SU-DHL-6 (cell line): ENCODE measurements around the gene ALG3.

Experiments
- H2AFZ ChIP-seq: fragments of 200-600 bp; sonication (generic); 2 replicates; pipeline ENCODE4 v1.6.1; 2014; ENCODE audit warnings: low read depth, mild to moderate bottlenecking, moderate library complexity, mixed read lengths, antibody characterized with exemption, low read length; ENCODE audit not compliant: severe bottlenecking
- H3F3A ChIP-seq: fragments of 200-600 bp; shearing (Covaris generic); 2 replicates; pipeline ENCODE4 v1.6.0; 2016; ENCODE audit warnings: antibody characterized with exemption, mild to moderate bottlenecking; ENCODE audit not compliant: insufficient read depth
- H3K27ac ChIP-seq: fragments of 200-600 bp; sonication (generic); 2 replicates; pipeline ENCODE4 v1.5.1; 2016; ENCODE audit warnings: low read depth, mild to moderate bottlenecking, low read length, moderate library complexity, mixed read lengths
- H3K27me3 ChIP-seq: fragments of 200-600 bp; sonication (generic), shearing (Covaris generic); 2 replicates; pipeline ENCODE4 v1.6.0; 2014; ENCODE audit warnings: mild to moderate bottlenecking, low read length
- H3K36me3 ChIP-seq: fragments of 200-600 bp; sonication (generic); 2 replicates; pipeline ENCODE4 v1.6.1; 2014; ENCODE audit warnings: mild to moderate bottlenecking, low read length, mixed read lengths
- H3K4me2 ChIP-seq: fragments of 300-600, 200-600 bp; shearing (Covaris generic), sonication (generic); 2 replicates; pipeline ENCODE4 v1.6.0; 2014; ENCODE audit warnings: low read length, low read depth, mild to moderate bottlenecking; ENCODE audit not compliant: poor library complexity, severe bottlenecking
- H3K4me3 ChIP-seq: fragments of 200-600 bp; sonication (generic); 2 replicates; pipeline ENCODE4 v1.5.1; 2014; ENCODE audit warnings: antibody characterized with exemption, low read length, mild to moderate bottlenecking, mixed read lengths; ENCODE audit not compliant: insufficient read depth, poor library complexity, severe bottlenecking
- H3K79me2 ChIP-seq: fragments of 200-600 bp; sonication (generic); 2 replicates; pipeline ENCODE4 v1.6.1; 2014; ENCODE audit warnings: mild to moderate bottlenecking, low read length, moderate library complexity; ENCODE audit not compliant: insufficient read depth
- H3K9ac ChIP-seq: fragments of 200-600 bp; sonication (generic); 2 replicates; pipeline ENCODE4 v1.7.0; 2014; ENCODE audit warnings: mild to moderate bottlenecking, low read length
- H3K9me2 ChIP-seq: fragments of 200-600 bp; sonication (generic); replicated peaks from 2 replicates; pipeline ENCODE4 v1.6.1; 2014; ENCODE audit warnings: low read length; ENCODE audit not compliant: insufficient read depth
- H3K9me3 ChIP-seq: fragments of 200-600 bp; sonication (generic); 2 replicates; pipeline ENCODE4 v1.6.1; 2014; ENCODE audit warnings: low read length, mixed read lengths; ENCODE audit not compliant: insufficient read depth
- H4K20me1 ChIP-seq: fragments of 200-600 bp; sonication (generic); 2 replicates; pipeline ENCODE4 v1.6.1; 2014; ENCODE audit warnings: low read depth, mild to moderate bottlenecking, antibody characterized with exemption, low read length, moderate library complexity, mixed read lengths
- EZH2phosphoT487 ChIP-seq: fragments of 200-600 bp; sonication (generic), shearing (Covaris generic); conservative IDR thresholded peaks from 2 replicates; pipeline ENCODE4 v1.6.1; 2018; ENCODE audit warnings: mild to moderate bottlenecking, antibody characterized with exemption, low read length, moderate library complexity, mixed read lengths
- TF ChIP-seq, protein P1 (sequence below): fragments of 200-600 bp; sonication (generic); IDR thresholded peaks from one replicate; pipeline ENCODE4 v1.5.1; 2017; ENCODE audit warnings: antibody characterized with exemption, mild to moderate bottlenecking, low read length, moderate library complexity; ENCODE audit not compliant: insufficient read depth, poor library complexity, severe bottlenecking

The ALG3 gene

DNA sequence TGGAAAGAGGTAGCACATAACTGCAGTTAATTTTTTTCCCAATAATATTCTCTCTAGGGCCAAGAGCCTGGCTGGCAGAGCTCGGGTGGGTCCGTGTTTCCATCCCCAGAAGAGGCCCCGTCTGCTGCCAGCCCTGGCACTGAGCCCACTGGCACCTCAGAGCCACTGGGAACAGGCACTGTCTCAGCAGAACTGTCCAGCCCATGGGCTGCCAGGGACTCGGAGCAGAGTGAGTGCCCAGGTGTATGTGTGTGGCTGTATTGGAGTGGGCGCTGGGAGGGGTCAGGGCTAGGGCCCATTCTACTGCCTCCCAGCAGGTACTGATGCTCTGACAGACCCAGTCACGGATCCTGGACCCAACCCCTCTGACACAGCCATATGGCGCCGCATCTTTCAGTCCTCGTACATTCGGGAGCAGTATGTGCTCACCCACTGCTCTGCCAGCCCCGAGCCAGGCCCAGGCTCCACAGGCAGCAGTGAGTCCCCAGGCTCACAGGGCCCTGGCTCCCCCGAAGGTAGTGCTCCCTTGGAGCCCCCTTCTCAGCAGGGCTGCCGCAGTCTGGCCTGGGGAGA lies 10.4 kb downstream of the ALG3 start:
- no peaks in the 10 kb centered on the region for H3K79me2 ChIP-seq
- no peak overlapping the region for H3K4me2 ChIP-seq
- H3K36me3 ChIP-seq, result no peaks in the 10 kb centered on the region
- no peak for TF ChIP-seq EZH2phosphoT487
- TF ChIP-seq, protein P1, sequence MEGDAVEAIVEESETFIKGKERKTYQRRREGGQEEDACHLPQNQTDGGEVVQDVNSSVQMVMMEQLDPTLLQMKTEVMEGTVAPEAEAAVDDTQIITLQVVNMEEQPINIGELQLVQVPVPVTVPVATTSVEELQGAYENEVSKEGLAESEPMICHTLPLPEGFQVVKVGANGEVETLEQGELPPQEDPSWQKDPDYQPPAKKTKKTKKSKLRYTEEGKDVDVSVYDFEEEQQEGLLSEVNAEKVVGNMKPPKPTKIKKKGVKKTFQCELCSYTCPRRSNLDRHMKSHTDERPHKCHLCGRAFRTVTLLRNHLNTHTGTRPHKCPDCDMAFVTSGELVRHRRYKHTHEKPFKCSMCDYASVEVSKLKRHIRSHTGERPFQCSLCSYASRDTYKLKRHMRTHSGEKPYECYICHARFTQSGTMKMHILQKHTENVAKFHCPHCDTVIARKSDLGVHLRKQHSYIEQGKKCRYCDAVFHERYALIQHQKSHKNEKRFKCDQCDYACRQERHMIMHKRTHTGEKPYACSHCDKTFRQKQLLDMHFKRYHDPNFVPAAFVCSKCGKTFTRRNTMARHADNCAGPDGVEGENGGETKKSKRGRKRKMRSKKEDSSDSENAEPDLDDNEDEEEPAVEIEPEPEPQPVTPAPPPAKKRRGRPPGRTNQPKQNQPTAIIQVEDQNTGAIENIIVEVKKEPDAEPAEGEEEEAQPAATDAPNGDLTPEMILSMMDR, result no peak
- no peak overlapping the region for H3K27ac ChIP-seq
- H4K20me1 ChIP-seq, result no peaks in the 10 kb centered on the region
- no peaks in the 10 kb centered on the region for H3K9me2 ChIP-seq
- no peak overlapping the region for H3K4me3 ChIP-seq
- no peak overlapping the region for H2AFZ ChIP-seq
- no peaks in the 10 kb centered on the region for H3K9me3 ChIP-seq
- H3K9ac ChIP-seq, result no peak overlapping the region
- H3K27me3 ChIP-seq, result no peaks in the 10 kb centered on the region
- H3F3A ChIP-seq, result peaks cover 6% of the 10 kb centered on the region; the same call in 1 of the 2 replicates

DNA sequence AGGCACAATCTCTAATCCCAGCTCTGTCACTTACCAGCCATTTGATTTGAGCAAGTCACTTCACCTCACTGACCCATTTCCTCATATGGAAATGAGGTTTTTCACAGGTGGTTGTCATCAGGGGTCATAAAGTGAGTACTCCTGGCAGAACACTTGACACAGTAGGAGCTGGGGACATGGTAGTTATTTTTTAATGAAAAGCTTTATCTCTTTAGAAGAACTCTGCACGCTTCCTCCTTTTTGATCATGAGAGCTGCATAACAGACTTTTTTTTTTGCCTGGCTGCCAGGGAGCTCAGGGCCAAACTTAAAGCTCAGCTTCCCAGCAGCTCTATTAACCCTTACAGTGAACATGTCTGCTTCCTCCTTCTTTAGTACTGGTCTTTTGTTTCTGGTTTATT lies 11.0 kb downstream of the ALG3 start:
- Histone ChIP-seq H3K36me3 (no peaks in the 10 kb centered on the region), H3K27me3 (no peaks in the 10 kb centered on the region), H3K9ac (no peak overlapping the region), H3K9me2 (no peaks in the 10 kb centered on the region), H4K20me1 (no peaks in the 10 kb centered on the region), H2AFZ (no peak overlapping the region), H3F3A (peaks cover 6% of the 10 kb centered on the region; the same call in 1 of the 2 replicates), H3K4me2 (no peak overlapping the region), H3K9me3 (no peaks in the 10 kb centered on the region), H3K27ac (no peak overlapping the region), H3K4me3 (no peak overlapping the region), H3K79me2 (no peaks in the 10 kb centered on the region)
- TF ChIP-seq EZH2phosphoT487, result no peak

DNA sequence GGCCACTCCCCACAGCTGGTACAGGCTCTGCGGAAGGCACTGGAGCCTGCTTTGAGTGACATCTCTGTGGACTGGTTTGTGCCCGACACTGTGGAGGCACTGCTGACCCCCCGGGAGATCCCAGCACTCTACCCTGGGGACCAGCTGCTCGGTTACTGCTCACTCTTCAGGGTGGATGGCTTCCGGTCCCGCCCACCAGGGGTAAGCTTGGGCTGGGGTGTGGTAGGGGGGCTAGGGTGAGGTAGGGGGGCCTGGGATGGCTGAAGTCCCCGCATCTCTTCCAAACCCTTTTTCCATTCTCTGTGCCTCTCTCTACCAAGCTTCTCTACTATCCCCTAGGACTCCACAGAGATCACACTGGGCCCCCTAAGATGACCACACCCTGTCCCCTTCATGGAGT lies 11.6 kb downstream of the ALG3 start:
- peaks cover 6% of the 10 kb centered on the region; the same call in 1 of the 2 replicates for H3F3A ChIP-seq
- H3K27ac ChIP-seq, result no peak overlapping the region
- H3K27me3 ChIP-seq, result no peaks in the 10 kb centered on the region
- H3K36me3 ChIP-seq, result no peaks in the 10 kb centered on the region
- TF ChIP-seq, protein P1, result no peak
- TF ChIP-seq EZH2phosphoT487, result no peak
- H3K9ac ChIP-seq, result no peak overlapping the region
- H3K4me2 ChIP-seq, result no peak overlapping the region
- no peaks in the 10 kb centered on the region for H3K9me2 ChIP-seq
- no peaks in the 10 kb centered on the region for H4K20me1 ChIP-seq
- H3K4me3 ChIP-seq, result no peak overlapping the region
- H2AFZ ChIP-seq, result no peak overlapping the region
- H3K79me2 ChIP-seq, result no peaks in the 10 kb centered on the region
- H3K9me3 ChIP-seq, result no peaks in the 10 kb centered on the region

DNA sequence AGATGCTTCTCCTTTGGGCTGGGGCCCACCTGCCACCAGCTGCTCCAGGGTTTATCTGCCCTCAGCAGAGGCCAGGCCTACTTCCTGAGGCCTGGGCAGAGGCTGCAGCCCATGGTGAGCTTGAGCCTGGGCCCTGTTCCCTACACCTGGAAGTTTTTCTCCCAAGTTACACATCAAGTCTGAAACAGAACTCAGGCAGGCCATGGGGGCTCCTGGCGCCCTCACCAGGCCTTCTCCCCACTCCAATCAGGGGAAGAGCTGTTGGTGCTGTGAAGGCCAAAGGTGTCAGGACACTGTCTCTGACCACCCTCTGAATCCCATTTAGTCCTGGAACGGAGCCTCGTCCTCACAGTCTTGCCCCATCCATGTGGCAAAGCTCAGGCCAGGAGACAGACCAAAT lies 12.1 kb downstream of the ALG3 start:
- Histone ChIP-seq H3K9ac (no peak overlapping the region), H3K79me2 (no peaks in the 10 kb centered on the region), H3K36me3 (no peaks in the 10 kb centered on the region), H3K27me3 (no peaks in the 10 kb centered on the region), H3K9me3 (no peaks in the 10 kb centered on the region), H2AFZ (no peak overlapping the region), H3K9me2 (no peaks in the 10 kb centered on the region), H4K20me1 (no peaks in the 10 kb centered on the region), H3K27ac (no peak overlapping the region), H3K4me2 (no peak overlapping the region), H3F3A (peaks cover 6% of the 10 kb centered on the region; the same call in 1 of the 2 replicates), H3K4me3 (no peak overlapping the region)
- TF ChIP-seq, protein P1, result no peak
- TF ChIP-seq EZH2phosphoT487, result no peak
